Epithelial cell of proximal tubule (primary cell): ENCODE results near the gene ARL15. TPM values are rescaled to one million over a fixed set of nuclear protein-coding genes. Genes with fewer than 3 reads are reported as not detected.
A peak's percentile ranks its signal among the peaks of the same experiment; 100 is the strongest.

Experiments used
- DNase-seq: peaks from one replicate; pipeline ENCODE4 v3.0.0-alpha.2; 2011; ENCODE audit warnings: low read depth
- H3K4me3 ChIP-seq: 2 replicates; pipeline ENCODE4 v1.5.1; 2011; ENCODE audit warnings: low read depth, mild to moderate bottlenecking, low read length
- CTCF ChIP-seq: conservative IDR thresholded peaks from 2 replicates; pipeline ENCODE4 v1.5.1; 2012; ENCODE audit warnings: low read depth, mild to moderate bottlenecking, low read length
- total RNA-seq: library from RNA; depleted of rRNA; stranded (reverse); fragments of >200 nt; gene quantifications from 2 replicates; pipeline ENCODE4 v1.2.3, GENCODE V29; 2015

ARL15 gene
- total RNA-seq, 1 donor from 2014 or later = 1.9 TPM

GRCh38 chr5:54093081-54093492 is 217.3 kb downstream of the ARL15 start:
- no peak for TF ChIP-seq CTCF
- DNase-seq = no peak

GRCh38 chr5:54091307-54092130 is 218.9 kb downstream of the ARL15 start:
- H3K4me3 ChIP-seq = no peak overlapping the region
- TF ChIP-seq CTCF = no peak
- DNase-seq = no peak

More at GRCh38 chr5:54093081-54093492, 217.3 kb downstream of the ARL15 start:
- H3K4me3 ChIP-seq = no peak overlapping the region

GRCh38 chr5:54090495-54091120 is 219.8 kb downstream of the ARL15 start:
- peak; percentile 0 for DNase-seq
- TF ChIP-seq CTCF = peak; percentile 18
- H3K4me3 ChIP-seq = no peak overlapping the region

GRCh38 chr5:54088081-54088480 is 222.3 kb downstream of the ARL15 start:
- H3K4me3 ChIP-seq = no peak overlapping the region
- no peak for DNase-seq
- TF ChIP-seq CTCF = no peak

- no peak for TF ChIP-seq CTCF
- no peak overlapping the region for H3K4me3 ChIP-seq
- DNase-seq = no peak
Measured at GRCh38 chr5:54087436-54087835, 222.9 kb downstream of the ARL15 start.

- no peak overlapping the region for H3K4me3 ChIP-seq
- no peak for TF ChIP-seq CTCF
- no peak for DNase-seq
Measured at GRCh38 chr5:54086191-54086590, 224.2 kb downstream of the ARL15 start.
